K562 (cell line): ENCODE data around the gene SCAMP2. TPM values are rescaled to one million over a fixed set of nuclear protein-coding genes. Genes with fewer than 3 reads are reported as not detected.

Experiments used
- ATAC-seq: fragments of 200-7000 bp; cut with Tn5 transposase; 3 replicates; pipeline ENCODE4 v1.9.1; 2020; ENCODE audit warnings: moderate library complexity
- BruUV-seq: library from RNA; stranded (reverse); fragments of 400-500 nt; replicated peaks from 2 replicates; lab custom pipeline; 2021; lab: Mats Ljungman, UMichigan
- CTCF ChIA-PET: fragments of 300-600 bp; formaldehyde crosslinking; extraction: SDS; loops from one replicate; lab custom pipeline; 2021; ENCODE audit warnings: low intra/inter-chr PET ratio; lab: Yijun Ruan, JAX
- POLR2A ChIA-PET: fragments of 300-600, 350-650 bp; sonication (Branson Sonifier 250); formaldehyde crosslinking; extraction: SDS; loops from one replicate; lab custom pipeline; 2021; ENCODE audit warnings: antibody characterized with exemption, inconsistent platforms; lab: Yijun Ruan, JAX
- DNase-seq, 4 experiments: peaks; one replicate each; pipeline versions ENCODE4 v3.0.0 to v3.0.0-alpha.2; 2011 to 2018; ENCODE audit warnings: low spot score in 3 of 4, mixed read lengths in 3 of 4; ENCODE audit errors: extremely low read depth in 1 of 4
- FAIRE-seq: peaks from 2 replicates; lab custom pipeline; 2011; peaks lifted over from hg19 to GRCh38; lab: Jason Lieb, UNC
- H2AFZ ChIP-seq: 2 replicates; pipeline ENCODE4 v1.6.0; 2011; ENCODE audit warnings: low read depth, low read length, control low read depth, inconsistent platforms
- H3K27ac ChIP-seq: fragments of 200-600 bp; 3 replicates; pipeline ENCODE4 v1.8.0; 2011; ENCODE audit warnings: low read depth, mild to moderate bottlenecking, control low read depth, inconsistent platforms, low read length, moderate library complexity, mixed read lengths; ENCODE audit errors: extremely low read depth
- H3K27me3 ChIP-seq, 2 experiments: fragments of 300-600 bp in 1 of 2; 2 replicates in 1 of 2; 3 replicates in 1 of 2; pipeline versions ENCODE4 v1.6.0 to v1.8.0; 2011; ENCODE audit warnings: inconsistent platforms in 2 of 2, low read length in 2 of 2, mild to moderate bottlenecking in 1 of 2, mixed read lengths in 1 of 2, moderate library complexity in 1 of 2; ENCODE audit not compliant: control insufficient read depth in 2 of 2, insufficient read depth in 2 of 2
- H3K36me3 ChIP-seq: fragments of 300-600 bp; 3 replicates; pipeline ENCODE4 v1.8.0; 2011; ENCODE audit warnings: mild to moderate bottlenecking, low read length, inconsistent platforms; ENCODE audit not compliant: control insufficient read depth, insufficient read depth
- H3K4me1 ChIP-seq, 2 experiments: fragments of 200-600 bp in 1 of 2; replicated peaks in 1 of 2; 2 replicates in 1 of 2; 3 replicates in 1 of 2; pipeline versions ENCODE4 v1.5.1 to v1.8.0; 2011; ENCODE audit warnings: inconsistent platforms in 2 of 2, low read length in 2 of 2, mild to moderate bottlenecking in 1 of 2, mixed read lengths in 1 of 2, moderate library complexity in 1 of 2; ENCODE audit not compliant: control insufficient read depth in 2 of 2, insufficient read depth in 2 of 2
- H3K4me2 ChIP-seq: 2 replicates; pipeline ENCODE4 v1.6.1; 2011; ENCODE audit warnings: low read length, control low read depth, inconsistent platforms, mixed read lengths; ENCODE audit not compliant: insufficient read depth
- H3K4me3 ChIP-seq: fragments of 200-600 bp; sonication (generic), shearing (Covaris generic); 2 replicates; pipeline ENCODE4 v1.5.1; 2016; ENCODE audit warnings: control low read depth, inconsistent platforms
- H3K79me2 ChIP-seq: fragments of 200-600 bp; 3 replicates; pipeline ENCODE4 v1.8.0; 2011; ENCODE audit warnings: low read length, inconsistent platforms; ENCODE audit not compliant: control insufficient read depth, insufficient read depth
- H3K9ac ChIP-seq, 2 experiments: 2 replicates each; pipeline versions ENCODE4 v1.6.0 to v1.6.1; 2011; ENCODE audit warnings: low read depth in 2 of 2, low read length in 2 of 2, control low read depth in 1 of 2, inconsistent platforms in 1 of 2, mild to moderate bottlenecking in 1 of 2, mixed read lengths in 1 of 2; ENCODE audit not compliant: insufficient read depth in 1 of 2
- H3K9me1 ChIP-seq: one replicate; pipeline ENCODE4 v1.6.0; 2011; ENCODE audit warnings: inconsistent platforms, mild to moderate bottlenecking, low read length, moderate library complexity; ENCODE audit not compliant: control insufficient read depth, insufficient read depth
- H3K9me3 ChIP-seq: replicated peaks from 2 replicates; pipeline ENCODE4 v1.5.1; 2011; ENCODE audit warnings: low read depth, low read length, inconsistent platforms; ENCODE audit not compliant: control insufficient read depth, insufficient read depth
- H4K20me1 ChIP-seq: replicated peaks from 2 replicates; pipeline ENCODE4 v1.6.1; 2011; ENCODE audit warnings: low read length, inconsistent platforms, mixed read lengths; ENCODE audit not compliant: control insufficient read depth, insufficient read depth
- CTCFL ChIP-seq: IDR thresholded peaks from 2 replicates; pipeline ENCODE4 v1.6.1; 2011; ENCODE audit warnings: borderline replicate concordance, low read depth, mild to moderate bottlenecking, moderate library complexity, low read length; ENCODE audit not compliant: insufficient read depth, poor library complexity, severe bottlenecking
- MIER1 ChIP-seq: fragments of 450-650 bp; IDR thresholded peaks from 2 replicates; pipeline ENCODE4 v1.6.1; 2016; ENCODE audit warnings: antibody characterized with exemption, mild to moderate bottlenecking, low read depth
- NKRF ChIP-seq: fragments of 450-650 bp; IDR thresholded peaks from 2 replicates; pipeline ENCODE4 v1.6.1; 2016; ENCODE audit warnings: borderline replicate concordance
- NR2C2 ChIP-seq, 2 experiments: fragments of 200-800 bp in 1 of 2; sonication (Bioruptor generic) in 1 of 2; sonication (generic) in 1 of 2; formaldehyde crosslinking in 1 of 2; IDR thresholded peaks; 2 replicates each; pipeline versions ENCODE4 v1.6.1 to v1.8.0; 2016 to 2022; ENCODE audit warnings: mild to moderate bottlenecking in 1 of 2, missing compliant biosample characterization in 1 of 2, missing genetic modification characterization in 1 of 2, missing genetic modification reagents in 1 of 2
- PCBP1 ChIP-seq: fragments of 200-400 bp; formaldehyde crosslinking; IDR thresholded peaks from 2 replicates; pipeline ENCODE4 v1.6.1; 2018; ENCODE audit warnings: mild to moderate bottlenecking, low read depth, low read length; ENCODE audit not compliant: poor library complexity, severe bottlenecking
- POLR2H ChIP-seq: IDR thresholded peaks from 2 replicates; pipeline ENCODE4 v1.6.1; 2016; ENCODE audit warnings: missing genetic modification characterization, low read depth, mild to moderate bottlenecking, control low read depth, missing compliant biosample characterization, moderate library complexity
- RBM15 ChIP-seq: fragments of 200-400 bp; formaldehyde crosslinking; IDR thresholded peaks from 2 replicates; pipeline ENCODE4 v1.6.1; 2018; ENCODE audit warnings: mild to moderate bottlenecking, low read length, moderate library complexity; ENCODE audit not compliant: insufficient read depth
- SAFB ChIP-seq: fragments of 200-400 bp; formaldehyde crosslinking; IDR thresholded peaks from 2 replicates; pipeline ENCODE4 v1.6.1; 2017; ENCODE audit warnings: low read depth, low read length, borderline replicate concordance
- SIN3A ChIP-seq, 2 experiments: fragments of 150-350 bp in 1 of 2; IDR thresholded peaks; 2 replicates each; pipeline ENCODE4 v1.6.1; 2011 to 2016; ENCODE audit warnings: borderline replicate concordance in 2 of 2, low read depth in 2 of 2, low read length in 2 of 2, mild to moderate bottlenecking in 2 of 2, moderate library complexity in 2 of 2; ENCODE audit not compliant: control insufficient read depth in 1 of 2
- ZNF398 ChIP-seq: fragments of 250-450 bp; sonication (Bioruptor Pico); IDR thresholded peaks from 2 replicates; pipeline ENCODE4 v1.8.0; 2021; ENCODE audit warnings: moderate library complexity, mild to moderate bottlenecking, inconsistent platforms
- ZNF707 ChIP-seq: fragments of 250-450 bp; sonication (Bioruptor Pico); conservative IDR thresholded peaks from 2 replicates; pipeline ENCODE4 v1.8.0; 2022; ENCODE audit warnings: inconsistent platforms, mild to moderate bottlenecking, moderate library complexity
- WGBS: fragments of 100-300 bp; shearing (Covaris generic); methylation state at CpG from one replicate; pipeline ENCODE4 v1.1.6; 2016; ENCODE audit warnings: low coverage, mixed read lengths; ENCODE audit not compliant: insufficient coverage; ENCODE audit errors: missing lambda C conversion rate; 5-methylcytosine and 5-hydroxymethylcytosine counted together
- in situ Hi-C: fragments of 300-500 bp; cut with MboI; formaldehyde crosslinking; loops from 4 replicates; pipeline ENCODE4 v1.15.0; 2018; ENCODE audit warnings: inconsistent platforms, mixed read lengths
- intact Hi-C: fragments of 100-400 bp; cut with micrococcal nuclease; formaldehyde crosslinking; loops from 2 replicates; pipeline ENCODE4 v1.14.2; 2022
- polyA plus RNA-seq, 8 experiments: library from polyadenylated mRNA; depleted of rRNA in 4 of 8; stranded (reverse) in 5 of 8; unstranded in 3 of 8; fragments of >200 nt; fragmentation: Nextera tagmentation in 2 of 8; fragmentation: Illumina TruSeq in 1 of 8; extraction: Ambion mirVana in 2 of 8; extraction: Trizol in 1 of 8; gene quantifications; 2 replicates each; pipeline versions ENCODE4 v1.2.1 to v1.2.3, GENCODE V29; 2011 to 2014; ENCODE audit warnings: inconsistent platforms in 1 of 8, missing spikeins in 1 of 8
- total RNA-seq, 7 experiments: library from RNA; depleted of rRNA in 6 of 7; stranded (reverse); fragments of >200 nt in 6 of 7; fragmentation: Illumina TruSeq in 2 of 7; extraction: Trizol in 2 of 7; gene quantifications; 2 replicates each; pipeline versions ENCODE4 v1.2.1 to v1.2.3, GENCODE V29; 2011 to 2021; ENCODE audit warnings: low replicate concordance in 1 of 7

Gene SCAMP2
- total and polyA plus RNA-seq, 9 of the 15 experiments (the other 6 are each of a cell fraction or from before 2014, with no cell fraction given): 5.9 to 61.1 (median 20.1) TPM

GRCh38 chr15:74837482-74838136 is 35.6 kb downstream of the SCAMP2 start (continued):
- TF ChIP-seq ZNF398 (CRISPR knock-in tag) (no peak), RBM15 (no peak), ZNF707 (CRISPR knock-in tag) (no peak)

GRCh38 chr15:74836846-74837245 is 36.3 kb downstream of the SCAMP2 start:
- peaks cover 4% of the 10 kb centered on the region for H3K9me1 ChIP-seq
- no peak overlapping the region for H3K9ac ChIP-seq
- in situ Hi-C loops: no loop called here
- peaks cover 7 to 42% of the 10 kb centered on the region in 2 experiments; a peak in 4 of 5 replicates for H3K4me1 ChIP-seq
- FAIRE-seq (no peak), ATAC-seq (no peak), DNase-seq (no peak)
- H3K4me2 ChIP-seq: no peak overlapping the region
- ChIA-PET CTCF (no interaction called here), POLR2A (interaction anchor here (0.5 to 1.6 kb wide), 4 partner anchors 11 to 97 kb away, joined by 3 to 4 read pairs (median 3); partner anchors contain the start of genes CPLX3 and FAM219B)
- BruUV-seq: no TSS peak
- no peak overlapping the region for H3K4me3 ChIP-seq
- H3K9me3 ChIP-seq: no peaks in the 10 kb centered on the region
- no peak overlapping the region for H3K27ac ChIP-seq
- H3K27me3 ChIP-seq: no peaks in the 10 kb centered on the region
- H3K36me3 ChIP-seq: peaks cover 49% of the 10 kb centered on the region; the same call in 1 of the 3 replicates
- WGBS: 82% methylated on average over 6 of the region's 7 CpGs
- peaks cover 3% of the 10 kb centered on the region; the same call in 2 of the 3 replicates for H3K79me2 ChIP-seq
- intact Hi-C loops: loop anchor here (5.0 kb wide), 1 partner anchor 65 kb away; no protein-coding TSS in a partner anchor
- no peak overlapping the region for H2AFZ ChIP-seq
- peaks cover 8% of the 10 kb centered on the region; the same call in 1 of the 2 replicates for H4K20me1 ChIP-seq
- no peak for TF ChIP-seq POLR2H (tag)
- TF ChIP-seq NR2C2 (CRISPR knock-in tag; IDR thresholded peaks at IDR 0.05): no peak
- no peak for TF ChIP-seq NR2C2 (tag; IDR thresholded peaks at IDR 0.05)
- TF ChIP-seq SIN3A (IDR thresholded peaks at IDR 0.05; ENCODE audit: borderline replicate concordance in 2 of 2, control insufficient read depth in 1 of 2, low read depth in 2 of 2, low read length in 2 of 2): no peak
- no peak for TF ChIP-seq MIER1
- no peak for TF ChIP-seq PCBP1
- TF ChIP-seq CTCFL: no peak
- no peak for TF ChIP-seq NKRF
- TF ChIP-seq SAFB: no peak
